GM12878 (cell line): ENCODE data around the gene MITF. TPM values are rescaled to one million over a fixed set of nuclear protein-coding genes. Genes with fewer than 3 reads are reported as not detected.

Experiments used
- ATAC-seq: fragments of 200-7000 bp; cut with Tn5 transposase; 3 replicates; pipeline ENCODE4 v1.9.1; 2020; ENCODE audit warnings: mild to moderate bottlenecking, moderate library complexity
- BruUV-seq: library from RNA; stranded (reverse); fragments of 400-500 nt; replicated peaks from 2 replicates; lab custom pipeline; 2021; lab: Mats Ljungman, UMichigan
- CTCF ChIA-PET: fragments of 300-600 bp; sonication (Branson Sonifier 250); formaldehyde crosslinking; extraction: SDS; loops from one replicate; lab custom pipeline; 2021; ENCODE audit warnings: inconsistent platforms; lab: Yijun Ruan, JAX
- POLR2A ChIA-PET: fragments of 350-600 bp; formaldehyde crosslinking; extraction: SDS; loops from one replicate; lab custom pipeline; 2021; ENCODE audit warnings: inconsistent platforms; lab: Charles Lee
- RAD21 ChIA-PET: fragments of 300-600 bp; sonication (Branson Sonifier 250); formaldehyde crosslinking; loops from one replicate; lab custom pipeline; 2023; ENCODE audit warnings: antibody characterized with exemption; ENCODE audit not compliant: unreplicated experiment; lab: Charles Lee
- SMC1A ChIA-PET: fragments of 300-600 bp; sonication (Branson Sonifier 250); formaldehyde crosslinking; loops from one replicate; lab custom pipeline; 2023; ENCODE audit not compliant: unreplicated experiment, uncharacterized antibody; lab: Charles Lee
- DNase-seq: peaks from one replicate; pipeline ENCODE4 v3.0.0-alpha.2; 2011; ENCODE audit warnings: low read depth, low spot score
- FAIRE-seq: peaks from 3 replicates; lab custom pipeline; 2011; peaks lifted over from hg19 to GRCh38; lab: Jason Lieb, UNC
- H2AFZ ChIP-seq: 2 replicates; pipeline ENCODE4 v1.6.0; 2011; ENCODE audit warnings: low read depth, low read length, control low read depth; ENCODE audit not compliant: control insufficient read depth
- H3K27ac ChIP-seq: 2 replicates; pipeline ENCODE4 v1.5.1; 2011; ENCODE audit warnings: control low read depth; ENCODE audit not compliant: control insufficient read depth, insufficient read depth
- H3K27me3 ChIP-seq, 2 experiments: replicated peaks in 1 of 2; 2 replicates each; pipeline versions ENCODE4 v1.6.0 to v1.6.1; 2011; ENCODE audit warnings: low read length in 1 of 2; ENCODE audit not compliant: control insufficient read depth in 2 of 2, insufficient read depth in 2 of 2
- H3K36me3 ChIP-seq, 2 experiments: 2 replicates each; pipeline ENCODE4 v1.5.1; 2011; ENCODE audit warnings: low read length in 1 of 2; ENCODE audit not compliant: control insufficient read depth in 2 of 2, insufficient read depth in 2 of 2
- H3K4me1 ChIP-seq: 2 replicates; pipeline ENCODE4 v1.6.1; 2011; ENCODE audit warnings: mild to moderate bottlenecking, low read length, moderate library complexity, mixed read lengths; ENCODE audit not compliant: control insufficient read depth, insufficient read depth
- H3K4me2 ChIP-seq: 2 replicates; pipeline ENCODE4 v1.6.0; 2011; ENCODE audit warnings: control low read depth; ENCODE audit not compliant: control insufficient read depth, insufficient read depth
- H3K4me3 ChIP-seq: fragments of 200-600 bp; sonication (generic); 2 replicates; pipeline ENCODE4 v1.5.1; 2016
- H3K79me2 ChIP-seq: 2 replicates; pipeline ENCODE4 v1.6.0; 2011; ENCODE audit warnings: low read length; ENCODE audit not compliant: control insufficient read depth, insufficient read depth
- H3K9ac ChIP-seq: 2 replicates; pipeline ENCODE4 v1.8.0; 2011; ENCODE audit warnings: low read length, control low read depth, mixed read lengths; ENCODE audit not compliant: control insufficient read depth, insufficient read depth
- H3K9me3 ChIP-seq: replicated peaks from 3 replicates; pipeline ENCODE4 v1.5.1; 2011; ENCODE audit warnings: mild to moderate bottlenecking, low read length; ENCODE audit not compliant: control insufficient read depth, insufficient read depth
- H4K20me1 ChIP-seq: 2 replicates; pipeline ENCODE4 v1.6.0; 2011; ENCODE audit not compliant: control insufficient read depth, insufficient read depth
- BCLAF1 ChIP-seq: fragments of 450-650 bp; IDR thresholded peaks from 2 replicates; pipeline ENCODE4 v1.6.1; 2017; ENCODE audit warnings: antibody characterized with exemption, mild to moderate bottlenecking, moderate library complexity
- CBX5 ChIP-seq: sonication (generic); IDR thresholded peaks from 2 replicates; pipeline ENCODE4 v1.6.1; 2016; ENCODE audit warnings: low read depth, moderate library complexity, mild to moderate bottlenecking, inconsistent platforms
- CHD1 ChIP-seq: IDR thresholded peaks from 2 replicates; pipeline ENCODE4 v1.6.1; 2012; ENCODE audit warnings: low read depth, low read length, improper control_type of control experiment
- IKZF1 ChIP-seq: fragments of 450-650 bp; conservative IDR thresholded peaks from 2 replicates; pipeline ENCODE4 v1.6.1; 2017; ENCODE audit warnings: antibody characterized with exemption, mild to moderate bottlenecking
- MEF2B ChIP-seq: fragments of 450-650 bp; IDR thresholded peaks from 2 replicates; pipeline ENCODE4 v1.6.1; 2018; ENCODE audit warnings: mild to moderate bottlenecking, moderate library complexity; ENCODE audit not compliant: partially characterized antibody, poor library complexity, severe bottlenecking
- NR2C2 ChIP-seq: IDR thresholded peaks from 2 replicates; pipeline ENCODE4 v1.6.1; 2011; ENCODE audit warnings: borderline replicate concordance, low read depth; ENCODE audit not compliant: control insufficient read depth, insufficient read length
- RAD21 ChIP-seq: IDR thresholded peaks from 2 replicates; pipeline ENCODE4 v1.6.1; 2011; ENCODE audit warnings: mild to moderate bottlenecking, low read depth, low read length, moderate library complexity; ENCODE audit not compliant: insufficient read depth
- SUZ12 ChIP-seq: fragments of 200-600 bp; sonication (generic); IDR thresholded peaks from one replicate; pipeline ENCODE4 v1.6.1; 2018; ENCODE audit warnings: antibody characterized with exemption, mild to moderate bottlenecking; ENCODE audit not compliant: unreplicated experiment
- TCF12 ChIP-seq: IDR thresholded peaks from 2 replicates; pipeline ENCODE4 v1.6.1; 2011; ENCODE audit warnings: low read depth, mild to moderate bottlenecking, low read length
- ZNF24 ChIP-seq: fragments of 450-650 bp; IDR thresholded peaks from 2 replicates; pipeline ENCODE4 v1.6.1; 2017; ENCODE audit warnings: antibody characterized with exemption, mild to moderate bottlenecking
- ZNF687 ChIP-seq: fragments of 450-650 bp; IDR thresholded peaks from 2 replicates; pipeline ENCODE4 v1.6.1; 2017; ENCODE audit warnings: mild to moderate bottlenecking, moderate library complexity
- WGBS: methylation state at CpG from one replicate; pipeline ENCODE4 v1.1.6; 2016; ENCODE audit warnings: low lambda C conversion rate; ENCODE audit not compliant: insufficient replicate concordance, insufficient coverage; ENCODE audit errors: missing lambda C conversion rate; 5-methylcytosine and 5-hydroxymethylcytosine counted together
- in situ Hi-C: fragments of 300-500 bp; cut with MboI; formaldehyde crosslinking; loops from 9 replicates; pipeline ENCODE4 v1.14.3; 2018; ENCODE audit warnings: mixed read lengths
- intact Hi-C: fragments of 100-400 bp; cut with micrococcal nuclease; formaldehyde crosslinking; loops from one replicate; pipeline ENCODE4 v1.14.2; 2022; ENCODE audit not compliant: unreplicated experiment
- polyA plus RNA-seq, 11 experiments: library from polyadenylated mRNA; depleted of rRNA in 4 of 11; unstranded in 6 of 11; stranded (reverse) in 5 of 11; fragments of >200 nt; fragmentation: Nextera tagmentation in 4 of 11; fragmentation: Illumina TruSeq in 1 of 11; extraction: Ambion mirVana in 4 of 11; extraction: Trizol in 1 of 11; gene quantifications; 1 replicate in 1 of 11; 2 replicates in 10 of 11; pipeline versions ENCODE4 v1.2.1 to v1.2.3, GENCODE V29; 2011 to 2016; ENCODE audit warnings: inconsistent platforms in 2 of 11, missing spikeins in 2 of 11, low read depth in 1 of 11
- total RNA-seq, 4 experiments: library from RNA; depleted of rRNA in 3 of 4; stranded (reverse); fragments of >200 nt in 3 of 4; fragmentation: Illumina TruSeq in 1 of 4; extraction: Trizol in 1 of 4; gene quantifications; 2 replicates each; pipeline versions ENCODE4 v1.2.1 to v1.2.3, GENCODE V29; 2013 to 2021
- TF ChIP-seq, protein P1 (sequence below): fragments of 450-650 bp; IDR thresholded peaks from 2 replicates; pipeline ENCODE4 v1.6.1; 2016; ENCODE audit warnings: mild to moderate bottlenecking, moderate library complexity, borderline replicate concordance

Gene MITF
- total and polyA plus RNA-seq, 10 of the 15 experiments (the other 5 are each of a cell fraction or from before 2014, with no cell fraction given), result under 0.01 to 0.90 (median 0.06) TPM; not detected in 3

DNA sequence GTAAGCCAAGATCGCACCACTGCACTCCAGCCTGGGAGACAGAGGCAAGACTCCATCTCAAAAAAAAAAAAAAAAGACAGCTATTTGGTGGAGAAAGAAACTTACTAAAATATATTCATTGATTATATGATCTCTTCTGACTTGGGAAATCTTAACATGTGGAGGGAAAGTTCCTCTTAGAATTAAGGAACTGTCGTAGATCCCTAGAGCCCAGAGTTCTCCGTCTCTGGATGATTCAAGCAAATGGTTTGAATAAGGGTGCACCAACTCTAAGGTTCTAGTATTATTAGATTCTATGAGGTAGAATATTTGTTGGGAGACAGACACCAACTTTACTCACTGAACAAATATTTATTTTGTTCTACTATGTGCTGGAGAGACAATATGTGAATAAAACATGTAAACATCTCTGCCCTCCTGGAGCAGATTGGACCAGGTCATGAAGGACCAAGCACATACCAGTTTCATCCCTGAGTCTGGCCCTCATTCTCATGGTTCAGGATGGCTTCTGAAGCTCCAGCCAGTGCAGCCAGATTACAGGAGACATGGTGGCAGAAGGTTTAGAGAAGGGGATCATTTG, 129.7 kb downstream of the MITF start (continued):
- TF ChIP-seq, protein P1, sequence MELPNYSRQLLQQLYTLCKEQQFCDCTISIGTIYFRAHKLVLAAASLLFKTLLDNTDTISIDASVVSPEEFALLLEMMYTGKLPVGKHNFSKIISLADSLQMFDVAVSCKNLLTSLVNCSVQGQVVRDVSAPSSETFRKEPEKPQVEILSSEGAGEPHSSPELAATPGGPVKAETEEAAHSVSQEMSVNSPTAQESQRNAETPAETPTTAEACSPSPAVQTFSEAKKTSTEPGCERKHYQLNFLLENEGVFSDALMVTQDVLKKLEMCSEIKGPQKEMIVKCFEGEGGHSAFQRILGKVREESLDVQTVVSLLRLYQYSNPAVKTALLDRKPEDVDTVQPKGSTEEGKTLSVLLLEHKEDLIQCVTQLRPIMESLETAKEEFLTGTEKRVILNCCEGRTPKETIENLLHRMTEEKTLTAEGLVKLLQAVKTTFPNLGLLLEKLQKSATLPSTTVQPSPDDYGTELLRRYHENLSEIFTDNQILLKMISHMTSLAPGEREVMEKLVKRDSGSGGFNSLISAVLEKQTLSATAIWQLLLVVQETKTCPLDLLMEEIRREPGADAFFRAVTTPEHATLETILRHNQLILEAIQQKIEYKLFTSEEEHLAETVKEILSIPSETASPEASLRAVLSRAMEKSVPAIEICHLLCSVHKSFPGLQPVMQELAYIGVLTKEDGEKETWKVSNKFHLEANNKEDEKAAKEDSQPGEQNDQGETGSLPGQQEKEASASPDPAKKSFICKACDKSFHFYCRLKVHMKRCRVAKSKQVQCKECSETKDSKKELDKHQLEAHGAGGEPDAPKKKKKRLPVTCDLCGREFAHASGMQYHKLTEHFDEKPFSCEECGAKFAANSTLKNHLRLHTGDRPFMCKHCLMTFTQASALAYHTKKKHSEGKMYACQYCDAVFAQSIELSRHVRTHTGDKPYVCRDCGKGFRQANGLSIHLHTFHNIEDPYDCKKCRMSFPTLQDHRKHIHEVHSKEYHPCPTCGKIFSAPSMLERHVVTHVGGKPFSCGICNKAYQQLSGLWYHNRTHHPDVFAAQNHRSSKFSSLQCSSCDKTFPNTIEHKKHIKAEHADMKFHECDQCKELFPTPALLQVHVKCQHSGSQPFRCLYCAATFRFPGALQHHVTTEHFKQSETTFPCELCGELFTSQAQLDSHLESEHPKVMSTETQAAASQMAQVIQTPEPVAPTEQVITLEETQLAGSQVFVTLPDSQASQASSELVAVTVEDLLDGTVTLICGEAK, result no peak
- TF ChIP-seq MEF2B (no peak), NR2C2 (no peak), CHD1 (no peak)

- no peaks in the 10 kb centered on the region for H3K4me1 ChIP-seq
- H4K20me1 ChIP-seq, result no peaks in the 10 kb centered on the region
- no peaks in the 10 kb centered on the region for H3K36me3 ChIP-seq
- 38% methylated on average over 5 of the region's 5 CpGs for WGBS
- H3K27ac ChIP-seq, result no peak overlapping the region
- ATAC-seq, result no peak
- no peak overlapping the region for H2AFZ ChIP-seq
- RAD21 ChIA-PET, result no interaction called here
- H3K27me3 ChIP-seq, result no peaks in the 10 kb centered on the region; a peak in 1 of 4 replicates
- no peak for FAIRE-seq
- no peak overlapping the region for H3K9ac ChIP-seq
- DNase-seq, result no peak
- CTCF ChIA-PET, result no interaction called here
- POLR2A ChIA-PET, result no interaction called here
- H3K4me3 ChIP-seq, result no peak overlapping the region
- intact Hi-C loops (no loop called here), in situ Hi-C loops (no loop called here)
- no peaks in the 10 kb centered on the region for H3K9me3 ChIP-seq
- SMC1A ChIA-PET, result no interaction called here
- no peaks in the 10 kb centered on the region for H3K79me2 ChIP-seq
- no TSS peak for BruUV-seq
- no peak overlapping the region for H3K4me2 ChIP-seq
- TF ChIP-seq SUZ12, result no peak
- TF ChIP-seq CHD1, result no peak
- TF ChIP-seq TCF12, result no peak
- TF ChIP-seq ZNF24, result no peak
- TF ChIP-seq RAD21, result no peak
- TF ChIP-seq BCLAF1, result no peak
- no peak for TF ChIP-seq ZNF687
- TF ChIP-seq CBX5, result no peak
- TF ChIP-seq IKZF1, result no peak
Measured at GRCh38 chr3:69869643-69870042, 130.4 kb downstream of the MITF start.
